ENCODE measurements around the gene AVPR2.

The AVPR2 gene

DNA sequence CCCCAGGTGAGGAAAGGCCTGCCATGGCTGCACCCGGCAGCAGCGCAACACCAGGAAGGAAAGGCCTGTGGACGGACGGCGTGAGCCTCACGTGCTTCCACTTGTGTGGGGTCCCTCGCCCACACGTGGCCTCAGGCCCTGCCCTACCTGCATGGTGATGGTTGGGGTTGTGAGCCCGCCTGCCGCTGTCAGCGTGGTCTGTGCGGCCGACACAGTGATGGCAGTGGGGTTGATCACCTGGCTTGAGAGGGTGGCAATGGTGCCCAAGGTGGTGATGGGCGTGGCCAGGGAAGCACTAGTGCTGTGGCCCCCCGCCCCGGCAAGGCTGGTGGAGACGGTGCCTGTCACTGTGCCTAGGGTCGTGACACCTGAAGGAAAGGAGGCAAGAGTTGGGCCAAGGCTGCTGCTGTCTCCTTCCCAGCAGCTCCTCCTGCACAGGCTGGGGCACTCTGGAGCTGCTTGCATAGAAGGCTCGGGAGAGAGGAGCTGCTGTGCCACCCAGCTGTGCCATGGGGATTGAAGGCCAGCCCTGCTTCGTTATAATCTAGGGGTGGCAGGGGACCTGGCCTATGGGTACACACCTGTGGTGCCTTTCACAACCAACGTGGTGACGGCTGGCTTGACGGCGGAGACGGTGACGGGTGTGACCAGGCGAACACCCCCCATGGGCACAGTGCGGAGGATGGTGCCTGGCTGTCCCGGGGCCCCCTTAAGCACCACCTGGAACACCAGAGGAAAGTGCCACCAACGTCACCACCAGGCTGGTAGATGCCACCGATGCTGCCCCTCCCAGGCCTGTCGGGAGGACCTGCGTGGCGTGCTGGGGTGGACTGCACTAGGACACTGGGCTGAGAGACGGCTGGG lies 51.8 kb downstream of the AVPR2 start:
- Mint-ChIP-seq H3K4me1 (peaks cover 9% of the 10 kb centered on the region), H3K27me3 (ENCODE audit: low read depth, poor library complexity) (no peaks in the 10 kb centered on the region), H3K9me3 (no peaks in the 10 kb centered on the region), H3K36me3 (ENCODE audit: low read depth) (peaks cover 40% of the 10 kb centered on the region), H3K27ac (no peak overlapping the region), H3K4me3 (no peak overlapping the region)
- DNase-seq, result no peak
- TF ChIP-seq, protein P1, sequence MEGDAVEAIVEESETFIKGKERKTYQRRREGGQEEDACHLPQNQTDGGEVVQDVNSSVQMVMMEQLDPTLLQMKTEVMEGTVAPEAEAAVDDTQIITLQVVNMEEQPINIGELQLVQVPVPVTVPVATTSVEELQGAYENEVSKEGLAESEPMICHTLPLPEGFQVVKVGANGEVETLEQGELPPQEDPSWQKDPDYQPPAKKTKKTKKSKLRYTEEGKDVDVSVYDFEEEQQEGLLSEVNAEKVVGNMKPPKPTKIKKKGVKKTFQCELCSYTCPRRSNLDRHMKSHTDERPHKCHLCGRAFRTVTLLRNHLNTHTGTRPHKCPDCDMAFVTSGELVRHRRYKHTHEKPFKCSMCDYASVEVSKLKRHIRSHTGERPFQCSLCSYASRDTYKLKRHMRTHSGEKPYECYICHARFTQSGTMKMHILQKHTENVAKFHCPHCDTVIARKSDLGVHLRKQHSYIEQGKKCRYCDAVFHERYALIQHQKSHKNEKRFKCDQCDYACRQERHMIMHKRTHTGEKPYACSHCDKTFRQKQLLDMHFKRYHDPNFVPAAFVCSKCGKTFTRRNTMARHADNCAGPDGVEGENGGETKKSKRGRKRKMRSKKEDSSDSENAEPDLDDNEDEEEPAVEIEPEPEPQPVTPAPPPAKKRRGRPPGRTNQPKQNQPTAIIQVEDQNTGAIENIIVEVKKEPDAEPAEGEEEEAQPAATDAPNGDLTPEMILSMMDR (IDR thresholded peaks at IDR 0.05), result no peak

Measured in nephron progenitor cell (in vitro differentiated cells).